Lower leg skin (tissue), 4 donors: ENCODE data around the gene ZNF429. TPM values are rescaled to one million over a fixed set of nuclear protein-coding genes. Genes with fewer than 3 reads are reported as not detected.
"Not testable (repeated sequence)": the region's sequence is repeated elsewhere in the genome, so short reads cannot be mapped to it uniquely, and the experiment has no call there.

Source experiments
- DNase-seq, 2 donors: peaks; one replicate each; pipeline ENCODE4 v3.0.0-alpha.2; 2019; ENCODE audit warnings: low spot score in 2 of 2
- H3K4me3 ChIP-seq: fragments of 200-600 bp; sonication (generic); 2 replicates; pipeline ENCODE4 v1.5.1; 2017; ENCODE audit warnings: mild to moderate bottlenecking, low read depth; ENCODE audit not compliant: poor library complexity, severe bottlenecking
- CTCF ChIP-seq, 3 donors: fragments of 450-650 bp; IDR thresholded peaks; one replicate each; pipeline ENCODE4 v1.5.1; 2016; ENCODE audit warnings: antibody characterized with exemption in 3 of 3, mild to moderate bottlenecking in 3 of 3, moderate library complexity in 2 of 3
- POLR2A ChIP-seq, 2 donors: fragments of 450-650 bp; IDR thresholded peaks; one replicate each; pipeline ENCODE4 v1.6.1; 2016 to 2017; ENCODE audit warnings: antibody characterized with exemption in 2 of 2, mild to moderate bottlenecking in 1 of 2, moderate library complexity in 1 of 2
- WGBS, 2 donors: methylation state at CpG; one replicate each; pipeline ENCODE4 v1.1.5; 2018; 5-methylcytosine and 5-hydroxymethylcytosine counted together
- intact Hi-C: fragments of 100-400 bp; cut with DNase I; formaldehyde crosslinking; loops from one replicate; pipeline ENCODE4 v1.15.0; 2023; ENCODE audit warnings: low total_unique reads
- total RNA-seq, 4 donors: library from RNA; depleted of rRNA; stranded (reverse); fragments of >200 nt; gene quantifications; one replicate each; pipeline ENCODE4 v1.1.0, GENCODE V29; 2016

ZNF429 gene
- total RNA-seq, 4 donors from 2014 or later, result 5.0 to 14.9 (median 11.8) TPM

- 79 to 84% methylated on average over 5 of the region's 5 CpGs for WGBS, 2 donors
- TF ChIP-seq CTCF (IDR thresholded peaks at IDR 0.05), result no peak
- no peak for TF ChIP-seq POLR2A (IDR thresholded peaks at IDR 0.05)
- no peak overlapping the region for H3K4me3 ChIP-seq
- peak in 1 of 2 donors; percentile 54 for DNase-seq
- intact Hi-C loops, result no loop called here
Observed at GRCh38 chr19:21468791-21469190, 36.6 kb upstream of the ZNF429 start.

- peak in 1 of 2 donors; percentile 14 for DNase-seq
- no peak overlapping the region for H3K4me3 ChIP-seq
Observed at GRCh38 chr19:21472507-21472906, 32.9 kb upstream of the ZNF429 start.

GRCh38 chr19:21474671-21475181, 30.7 kb upstream of the ZNF429 start:
- peak in 1 of 2 donors; percentile 91 for DNase-seq
- no peak overlapping the region for H3K4me3 ChIP-seq
- no peak for TF ChIP-seq POLR2A (IDR thresholded peaks at IDR 0.05)
- no peak for TF ChIP-seq CTCF (IDR thresholded peaks at IDR 0.05)
- 3 to 6% methylated on average over 24 to 36 of the region's 37 CpGs for WGBS, 2 donors
- intact Hi-C loops, result no loop called here

More at GRCh38 chr19:21472507-21472906, 32.9 kb upstream of the ZNF429 start:
- TF ChIP-seq POLR2A (IDR thresholded peaks at IDR 0.05) (no peak), CTCF (IDR thresholded peaks at IDR 0.05) (no peak)
- intact Hi-C loops, result no loop called here

- peak in 1 of 2 donors; percentile 43 for DNase-seq
- WGBS, 2 donors, result 86 to 90% methylated on average over 14 of the region's 14 CpGs
- H3K4me3 ChIP-seq, intact Hi-C loops: not testable (repeated sequence)
Observed at GRCh38 chr19:21482361-21482760, 23.0 kb upstream of the ZNF429 start.

GRCh38 chr19:21482863-21483276, 22.5 kb upstream of the ZNF429 start:
- intact Hi-C loops, result no loop called here
- peak in 1 of 2 donors; percentile 86 for DNase-seq

GRCh38 chr19:21483589-21484170, 21.7 kb upstream of the ZNF429 start:
- DNase-seq, result peak in 1 of 2 donors; percentile 85
- intact Hi-C loops, result no loop called here
- TF ChIP-seq POLR2A (IDR thresholded peaks at IDR 0.05) (no peak), CTCF (IDR thresholded peaks at IDR 0.05) (no peak)
- no peak overlapping the region for H3K4me3 ChIP-seq
- 83 to 88% methylated on average over 39 to 43 of the region's 43 CpGs for WGBS, 2 donors

More at GRCh38 chr19:21482863-21483276, 22.5 kb upstream of the ZNF429 start:
- H3K4me3 ChIP-seq, result no peak overlapping the region
- TF ChIP-seq CTCF (IDR thresholded peaks at IDR 0.05) (peak in 1 of 3 donors; percentile 32), POLR2A (IDR thresholded peaks at IDR 0.05) (no peak)
- 76% methylated on average over 16 of the region's 18 CpGs for WGBS, 2 donors
